Testis (tissue), 3 donors: ENCODE measurements around the gene NPTN. TPM values are rescaled to one million over a fixed set of nuclear protein-coding genes. Genes with fewer than 3 reads are reported as not detected.
"Not testable (repeated sequence)": the region's sequence is repeated elsewhere in the genome, so short reads cannot be mapped to it uniquely, and the experiment has no call there.

Source experiments
- DNase-seq: peaks from one replicate; pipeline ENCODE4 v3.0.0-alpha.2; 2019
- H3K27ac ChIP-seq, 2 donors: fragments of 200-600 bp; sonication (generic); one replicate each; pipeline ENCODE4 v1.5.1; 2019
- H3K27me3 ChIP-seq: fragments of 200-600 bp; sonication (generic); one replicate; pipeline ENCODE4 v1.5.1; 2019
- H3K36me3 ChIP-seq: fragments of 200-600 bp; sonication (generic); one replicate; pipeline ENCODE4 v1.5.1; 2017; ENCODE audit warnings: low read depth; ENCODE audit errors: missing control alignments
- H3K4me1 ChIP-seq: fragments of 200-600 bp; sonication (generic); one replicate; pipeline ENCODE4 v1.5.1; 2019
- H3K4me3 ChIP-seq, 2 donors: fragments of 200-600 bp; sonication (generic); one replicate each; pipeline ENCODE4 v1.5.1; 2017 to 2019
- H3K9me3 ChIP-seq: fragments of 200-600 bp; sonication (generic); one replicate; pipeline ENCODE4 v1.5.1; 2017
- POLR2A ChIP-seq: fragments of 450-650 bp; IDR thresholded peaks from one replicate; pipeline ENCODE4 v1.6.1; 2017; ENCODE audit warnings: antibody characterized with exemption, mild to moderate bottlenecking, moderate library complexity
- WGBS, 2 donors: methylation state at CpG; one replicate each; pipeline ENCODE4 v1.1.5; 2018; 5-methylcytosine and 5-hydroxymethylcytosine counted together
- intact Hi-C: fragments of 100-400 bp; cut with DNase I; formaldehyde crosslinking; loops from one replicate; pipeline ENCODE4 v1.15.1; 2023; ENCODE audit warnings: low total_unique reads
- polyA plus RNA-seq: library from polyadenylated mRNA; stranded (reverse); fragments of 350-450 nt; fragmentation: Illumina TruSeq; extraction: RNeasy Lipid Tissue Mini Kit (QIAGEN cat#74804); gene quantifications from one replicate; pipeline ENCODE4 v1.2.3, GENCODE V29; 2014; ENCODE audit warnings: low read depth, low replicate concordance; ENCODE audit not compliant: insufficient read depth
- total RNA-seq, 2 donors: library from RNA; depleted of rRNA; stranded (reverse); fragments of >200 nt; gene quantifications; one replicate each; pipeline ENCODE4 v1.2.3, GENCODE V29; 2016
- TF ChIP-seq, protein P1 (sequence below), 3 experiments: fragments of 450-650 bp in 2 of 3; fragments of 200-600 bp in 1 of 3; sonication (generic) in 1 of 3; IDR thresholded peaks; one replicate each; pipeline ENCODE4 v1.5.1; 2016 to 2019; ENCODE audit warnings: antibody characterized with exemption in 3 of 3, mild to moderate bottlenecking in 2 of 3, moderate library complexity in 1 of 3

Gene NPTN
- total and polyA plus RNA-seq, 3 donors from 2014 or later, result 177 to 256 (median 180) TPM

DNA sequence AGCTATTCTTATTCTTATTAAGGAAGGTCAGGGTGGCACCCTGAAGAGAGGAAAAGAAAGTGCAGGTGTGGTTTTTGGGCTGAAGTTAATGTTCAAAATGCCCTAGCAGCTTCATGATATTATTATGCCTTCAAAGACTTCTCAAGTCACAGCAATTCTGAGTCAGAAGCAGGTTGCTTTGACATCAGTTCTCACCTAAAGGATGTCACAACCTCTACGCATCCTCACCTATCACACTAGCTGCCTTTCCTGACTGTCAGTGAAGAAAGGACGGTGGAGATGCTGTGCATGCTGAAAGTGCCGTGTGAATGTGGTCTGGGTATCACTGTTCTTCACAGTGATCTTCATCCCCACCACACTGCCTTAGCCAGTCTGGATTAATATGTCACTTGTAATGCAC is 49.6 kb downstream of the NPTN start:
- H3K9me3 ChIP-seq, result no peaks in the 10 kb centered on the region
- 95 to 97% methylated on average over 3 of the region's 3 CpGs for WGBS, 2 donors
- TF ChIP-seq POLR2A, result no peak
- TF ChIP-seq, protein P1, sequence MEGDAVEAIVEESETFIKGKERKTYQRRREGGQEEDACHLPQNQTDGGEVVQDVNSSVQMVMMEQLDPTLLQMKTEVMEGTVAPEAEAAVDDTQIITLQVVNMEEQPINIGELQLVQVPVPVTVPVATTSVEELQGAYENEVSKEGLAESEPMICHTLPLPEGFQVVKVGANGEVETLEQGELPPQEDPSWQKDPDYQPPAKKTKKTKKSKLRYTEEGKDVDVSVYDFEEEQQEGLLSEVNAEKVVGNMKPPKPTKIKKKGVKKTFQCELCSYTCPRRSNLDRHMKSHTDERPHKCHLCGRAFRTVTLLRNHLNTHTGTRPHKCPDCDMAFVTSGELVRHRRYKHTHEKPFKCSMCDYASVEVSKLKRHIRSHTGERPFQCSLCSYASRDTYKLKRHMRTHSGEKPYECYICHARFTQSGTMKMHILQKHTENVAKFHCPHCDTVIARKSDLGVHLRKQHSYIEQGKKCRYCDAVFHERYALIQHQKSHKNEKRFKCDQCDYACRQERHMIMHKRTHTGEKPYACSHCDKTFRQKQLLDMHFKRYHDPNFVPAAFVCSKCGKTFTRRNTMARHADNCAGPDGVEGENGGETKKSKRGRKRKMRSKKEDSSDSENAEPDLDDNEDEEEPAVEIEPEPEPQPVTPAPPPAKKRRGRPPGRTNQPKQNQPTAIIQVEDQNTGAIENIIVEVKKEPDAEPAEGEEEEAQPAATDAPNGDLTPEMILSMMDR (IDR thresholded peaks at IDR 0.05), result no peak
- no peaks in the 10 kb centered on the region for H3K36me3 ChIP-seq
- H3K27ac ChIP-seq, result no peak overlapping the region
- DNase-seq, result no peak
- no peak overlapping the region for H3K4me3 ChIP-seq
- H3K27me3 ChIP-seq, result no peaks in the 10 kb centered on the region
- no peaks in the 10 kb centered on the region for H3K4me1 ChIP-seq
- intact Hi-C loops, result no loop called here

DNA sequence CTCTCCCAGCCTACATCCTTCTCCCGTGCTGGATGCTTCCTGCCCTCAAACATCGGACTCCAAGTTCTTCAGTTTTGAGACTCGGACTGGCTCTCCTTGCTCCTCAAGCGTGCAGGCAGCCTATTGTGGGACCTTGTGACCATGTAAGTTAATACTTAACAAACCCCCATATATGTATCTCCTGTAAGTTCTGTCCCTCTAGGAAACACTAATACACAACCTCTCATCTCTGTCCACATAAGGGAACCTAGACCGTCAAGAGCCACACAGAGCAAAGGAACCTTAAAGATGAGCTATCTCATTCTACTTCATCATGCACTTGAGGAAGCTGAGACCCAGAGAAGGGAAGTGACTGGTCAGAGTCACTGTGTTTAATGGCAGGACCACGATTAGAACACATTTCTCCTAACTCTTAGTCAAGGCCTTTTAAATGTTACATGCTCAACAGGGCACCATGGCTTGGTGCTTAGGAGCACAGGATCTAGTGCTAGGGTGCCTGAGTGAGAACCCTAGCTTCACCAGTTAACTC is 50.3 kb downstream of the NPTN start:
- Histone ChIP-seq H3K27ac (no peak overlapping the region), H3K4me3 (no peak overlapping the region), H3K27me3 (no peaks in the 10 kb centered on the region), H3K36me3 (no peaks in the 10 kb centered on the region), H3K4me1 (no peaks in the 10 kb centered on the region), H3K9me3 (no peaks in the 10 kb centered on the region)
- TF ChIP-seq, protein P1 (IDR thresholded peaks at IDR 0.05), result no peak
- no peak for TF ChIP-seq POLR2A
- intact Hi-C loops, result no loop called here
- DNase-seq, result no peak
- 90 to 93% methylated on average over 6 of the region's 6 CpGs for WGBS, 2 donors

DNA sequence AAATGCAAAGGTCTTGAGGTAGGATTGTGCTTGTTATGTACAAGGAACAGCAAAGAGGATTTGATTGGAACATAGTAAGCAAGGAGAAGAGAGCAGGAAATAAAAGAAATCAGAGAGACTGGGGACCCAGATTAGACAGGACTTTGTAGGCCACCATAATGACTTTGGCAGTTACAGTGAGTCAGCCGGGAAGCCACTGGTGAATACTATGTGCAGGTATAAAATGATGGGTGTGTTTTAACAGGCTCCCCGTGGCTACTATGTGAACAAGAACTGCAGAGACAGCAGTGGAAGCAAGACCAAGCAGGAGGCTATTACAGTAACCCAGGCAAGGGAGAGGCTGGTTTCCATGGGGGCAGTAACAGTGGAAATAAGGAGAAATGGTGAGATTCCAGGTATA is 55.2 kb downstream of the NPTN start:
- Histone ChIP-seq H3K27me3 (no peaks in the 10 kb centered on the region), H3K4me1 (no peaks in the 10 kb centered on the region), H3K36me3 (no peaks in the 10 kb centered on the region), H3K27ac (no peak overlapping the region), H3K4me3 (no peak overlapping the region), H3K9me3 (no peaks in the 10 kb centered on the region)
- TF ChIP-seq POLR2A, result no peak
- TF ChIP-seq, protein P1 (IDR thresholded peaks at IDR 0.05), result no peak
- DNase-seq, result no peak
- WGBS, 2 donors, result 90 to 94% methylated on average over 2 of the region's 2 CpGs
- intact Hi-C loops, result no loop called here

DNA sequence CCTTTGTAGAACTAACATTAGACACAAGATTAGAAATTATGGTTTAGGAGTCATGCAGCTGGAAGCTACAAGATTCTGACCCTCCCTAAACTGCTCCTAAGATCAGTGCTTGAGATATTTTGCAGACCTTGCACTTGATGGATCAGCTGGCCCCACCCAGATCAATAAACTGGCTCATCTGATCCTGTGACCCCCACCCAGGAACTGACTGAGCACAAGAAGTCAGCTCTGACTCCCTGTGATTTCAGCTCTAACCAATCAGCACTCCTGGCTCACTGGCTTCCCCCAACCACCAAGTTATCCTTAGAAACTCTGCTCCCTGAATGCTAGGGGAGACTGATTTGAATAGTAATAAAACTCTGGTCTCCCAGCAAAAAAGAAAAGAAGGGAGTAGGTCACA is 55.6 kb downstream of the NPTN start:
- H3K4me1 ChIP-seq, H3K27ac ChIP-seq, H3K9me3 ChIP-seq, DNase-seq, H3K27me3 ChIP-seq, H3K36me3 ChIP-seq, H3K4me3 ChIP-seq, intact Hi-C loops: not testable (repeated sequence)

DNA sequence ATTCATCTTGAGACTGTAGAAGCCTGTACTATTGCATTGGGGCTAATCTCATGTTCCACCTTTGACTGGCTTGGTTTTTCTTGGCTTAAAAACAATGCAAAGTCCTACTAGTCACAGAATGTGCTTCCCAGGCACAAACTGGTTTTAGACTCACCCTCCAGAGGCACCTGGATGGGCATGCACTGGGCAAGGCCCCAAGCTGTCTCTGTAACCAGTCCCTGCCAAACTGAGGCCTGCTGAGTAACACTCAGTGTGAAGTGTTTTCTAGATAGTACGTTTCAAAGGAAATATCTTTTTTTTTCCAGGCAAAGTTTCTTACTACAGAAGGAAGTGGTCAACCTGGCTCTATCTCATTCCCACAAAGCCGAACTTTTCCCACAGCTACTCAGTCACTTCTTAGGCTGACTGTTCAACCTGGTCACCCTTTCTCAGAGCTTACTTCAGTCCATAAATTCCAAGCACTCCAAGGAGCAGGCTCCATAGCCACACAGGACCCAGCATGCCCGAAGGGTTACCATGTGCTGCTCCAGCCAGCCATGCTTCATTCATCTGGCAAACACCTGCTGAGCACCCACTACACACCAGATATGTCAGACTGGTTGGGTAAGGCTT is 57.4 kb downstream of the NPTN start:
- 68 to 71% methylated on average over 3 of the region's 3 CpGs for WGBS, 2 donors
- Histone ChIP-seq H3K27ac (no peak overlapping the region), H3K4me3 (no peak overlapping the region), H3K36me3 (no peaks in the 10 kb centered on the region), H3K4me1 (no peaks in the 10 kb centered on the region), H3K27me3 (no peaks in the 10 kb centered on the region), H3K9me3 (no peaks in the 10 kb centered on the region)
- DNase-seq, result no peak
- intact Hi-C loops, result no loop called here
- TF ChIP-seq, protein P1 (IDR thresholded peaks at IDR 0.05), result no peak
- no peak for TF ChIP-seq POLR2A
